GM18505 (cell line): ENCODE measurements around the gene TRIM54.

Source experiments
- ATAC-seq: cut with Tn5 transposase; IDR thresholded peaks from one replicate; pipeline ENCODE4 v1.9.1; 2021; ENCODE audit not compliant: unreplicated experiment
- POLR2A ChIP-seq: IDR thresholded peaks from 4 replicates; pipeline ENCODE4 v1.6.1; 2011; ENCODE audit warnings: borderline replicate concordance; ENCODE audit not compliant: insufficient read depth, insufficient read length; ENCODE audit errors: extremely low read depth

TRIM54 gene

GRCh38 chr2:27249891-27250651 is 32.2 kb upstream of the TRIM54 start:
- no peak for ATAC-seq
- no peak for TF ChIP-seq POLR2A

- ATAC-seq: no peak
- no peak for TF ChIP-seq POLR2A
Observed at GRCh38 chr2:27250652-27251379, 31.4 kb upstream of the TRIM54 start.

DNA sequence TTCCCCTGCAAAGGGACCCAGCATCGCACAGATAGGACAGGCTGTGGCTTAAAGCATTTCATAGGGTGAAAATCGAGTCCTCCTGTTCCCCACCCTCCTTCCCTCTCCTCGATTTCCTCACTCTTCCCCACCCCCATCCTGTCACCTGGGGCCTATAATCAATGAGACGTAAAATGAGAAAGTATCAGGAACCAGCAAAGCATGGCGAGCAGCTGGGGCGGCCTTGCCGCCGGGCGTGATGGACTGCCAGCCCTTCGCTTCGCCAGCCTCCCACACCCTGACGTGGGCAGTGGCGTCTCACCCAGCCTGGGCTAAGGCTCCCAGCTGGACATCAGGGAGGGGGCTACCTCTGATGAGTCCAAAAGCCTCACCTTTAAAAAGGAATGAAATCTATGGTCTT is 30.5 kb upstream of the TRIM54 start:
- ATAC-seq: no peak
- no peak for TF ChIP-seq POLR2A

- no peak for TF ChIP-seq POLR2A
- ATAC-seq: no peak
Observed at GRCh38 chr2:27255187-27255586, 27.0 kb upstream of the TRIM54 start.

DNA sequence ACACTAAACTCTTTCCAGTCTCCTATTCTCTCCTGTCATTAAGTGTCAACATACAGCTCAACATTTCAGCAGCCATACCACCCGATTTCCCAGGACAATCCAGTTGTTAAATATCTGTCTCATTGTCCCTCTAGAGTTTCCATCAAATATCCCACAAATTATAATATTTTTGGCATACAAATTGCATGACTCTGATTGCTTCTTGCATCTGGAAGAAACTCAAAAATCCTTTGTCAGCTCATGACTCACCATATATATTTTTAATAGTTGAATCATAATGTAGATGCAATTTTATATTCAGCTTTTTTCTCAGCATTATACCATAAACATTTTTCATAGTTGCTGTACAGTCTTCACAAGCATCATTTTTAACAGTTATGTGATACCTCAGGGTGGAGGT is 26.6 kb upstream of the TRIM54 start:
- ATAC-seq: no peak
- no peak for TF ChIP-seq POLR2A

GRCh38 chr2:27256855-27257454 is 25.3 kb upstream of the TRIM54 start:
- ATAC-seq: no peak
- TF ChIP-seq POLR2A: no peak

DNA sequence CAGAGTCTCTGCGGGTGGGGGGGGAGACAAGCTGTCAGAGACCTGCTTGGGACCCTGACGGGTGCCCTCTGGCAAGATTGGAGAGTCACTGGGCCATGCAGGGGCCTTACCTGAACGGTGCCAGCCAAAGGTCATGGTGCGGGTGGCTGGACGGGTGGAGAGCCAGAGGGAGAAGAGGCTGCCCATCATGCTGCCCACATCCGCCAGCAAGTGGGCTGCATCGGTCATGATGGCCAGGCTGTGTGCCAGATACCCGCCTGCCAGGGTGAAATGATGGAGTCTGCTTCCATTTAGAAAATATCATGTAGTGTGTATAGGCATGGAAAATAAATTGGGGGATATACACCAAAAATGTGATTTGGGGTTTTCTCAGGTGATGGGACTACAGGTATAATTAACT is 24.2 kb upstream of the TRIM54 start:
- TF ChIP-seq POLR2A: no peak
- ATAC-seq: no peak

GRCh38 chr2:27261241-27261925 is 20.8 kb upstream of the TRIM54 start:
- ATAC-seq: no peak
- no peak for TF ChIP-seq POLR2A

- no peak for TF ChIP-seq POLR2A
- no peak for ATAC-seq
Observed at GRCh38 chr2:27261926-27262298, 20.3 kb upstream of the TRIM54 start.

GRCh38 chr2:27262379-27263286 is 19.6 kb upstream of the TRIM54 start, which contains the start of gene SLC30A3:
SLC30A3 (minus strand) TSS chr2:27263047; CDS start chr2:27262906, 141 bp downstream.
- no peak for ATAC-seq
- no peak for TF ChIP-seq POLR2A

DNA sequence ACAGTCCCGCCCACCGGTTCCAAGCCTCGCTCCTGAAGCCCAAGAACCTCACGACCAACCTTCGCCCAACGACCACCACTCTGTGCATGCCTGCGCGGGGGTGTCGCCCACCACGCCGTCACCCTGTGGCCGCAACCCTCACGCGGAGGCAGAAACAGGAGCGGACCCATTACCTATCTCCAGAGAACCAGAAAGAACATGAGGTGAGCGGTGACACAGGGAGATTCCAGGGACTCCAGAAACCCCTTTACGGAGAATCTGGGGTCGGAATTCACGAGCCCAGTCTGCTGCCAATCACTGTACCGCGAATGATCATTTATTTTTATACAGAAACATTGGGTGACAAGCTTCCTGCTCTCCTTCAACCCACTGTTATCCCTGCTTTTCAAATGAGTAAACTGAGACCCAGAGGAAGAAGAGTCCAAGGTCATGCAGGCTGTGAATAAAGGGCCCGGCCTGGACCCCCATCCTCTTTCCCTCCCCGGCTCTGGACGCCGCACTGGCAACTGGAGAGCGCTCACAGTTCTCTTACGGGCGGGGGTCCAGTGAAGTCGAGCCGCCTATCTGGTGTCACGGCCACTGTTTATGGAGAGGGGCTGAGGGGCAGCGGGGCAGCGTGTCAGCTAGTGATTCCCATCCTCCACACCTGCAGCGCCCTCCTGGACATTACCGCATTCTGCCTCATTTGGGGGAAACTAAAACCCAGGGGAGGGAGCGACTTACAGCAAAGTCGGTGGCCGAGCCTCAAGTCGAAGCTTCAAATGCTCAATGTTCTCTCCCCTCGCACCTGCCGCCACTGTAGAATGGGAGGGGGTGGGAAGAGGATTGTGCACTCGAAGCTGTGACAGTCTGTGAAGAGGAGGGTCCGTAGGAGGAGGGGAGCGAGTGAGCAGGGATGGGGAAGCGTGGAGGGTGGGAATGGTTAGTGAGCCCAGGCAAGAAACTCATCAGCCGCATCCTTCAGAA is 18.7 kb upstream of the TRIM54 start:
- no peak for TF ChIP-seq POLR2A
- no peak for ATAC-seq

DNA sequence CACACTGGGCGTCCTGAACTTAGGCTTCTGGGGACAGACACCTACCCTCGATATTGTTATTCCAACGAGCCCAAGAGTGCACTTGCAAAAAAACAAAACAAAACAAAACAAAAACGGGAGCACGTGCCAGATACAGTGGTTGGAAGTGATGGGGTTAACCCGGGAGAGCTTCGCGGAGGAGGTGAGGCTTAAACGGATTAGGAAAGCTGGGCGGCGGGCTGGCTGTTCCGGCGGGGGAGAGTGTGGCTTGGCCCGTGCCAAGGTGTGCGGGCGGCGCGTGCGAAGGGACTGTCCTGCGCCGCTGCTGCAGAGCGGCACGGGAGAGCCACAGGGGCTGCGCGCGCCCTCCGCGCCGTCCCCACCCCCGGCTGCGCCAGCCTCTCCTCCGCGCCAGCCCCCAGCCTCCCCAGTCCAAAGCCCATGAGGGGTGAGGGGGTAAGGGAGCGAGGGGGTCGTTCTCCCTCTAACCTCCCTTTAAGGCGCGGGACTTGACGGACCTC is 17.9 kb upstream of the TRIM54 start:
- ATAC-seq: no peak
- no peak for TF ChIP-seq POLR2A
